HEK293T (cell line): ENCODE results near the gene PLEKHA5.

ENCODE experiments used
- ARNT ChIP-seq: fragments of 450-650 bp; IDR thresholded peaks from 2 replicates; pipeline ENCODE4 v1.6.1; 2017; ENCODE audit warnings: mild to moderate bottlenecking
- BHLHE40 ChIP-seq: fragments of 450-650 bp; IDR thresholded peaks from 2 replicates; pipeline ENCODE4 v1.6.1; 2016; ENCODE audit warnings: mild to moderate bottlenecking, moderate library complexity, borderline replicate concordance
- CTBP1 ChIP-seq: fragments of 450-650 bp; IDR thresholded peaks from 2 replicates; pipeline ENCODE4 v1.6.1; 2016; ENCODE audit warnings: borderline replicate concordance
- ELF4 ChIP-seq: fragments of 450-650 bp; IDR thresholded peaks from 2 replicates; pipeline ENCODE4 v1.6.1; 2017; ENCODE audit warnings: antibody characterized with exemption
- FOXM1 ChIP-seq: fragments of 450-650 bp; IDR thresholded peaks from 2 replicates; pipeline ENCODE4 v1.6.1; 2017; ENCODE audit warnings: mild to moderate bottlenecking, borderline replicate concordance
- LEF1 ChIP-seq: fragments of 450-650 bp; IDR thresholded peaks from 2 replicates; pipeline ENCODE4 v1.6.1; 2017; ENCODE audit warnings: mild to moderate bottlenecking, borderline replicate concordance
- NFRKB ChIP-seq: fragments of 450-650 bp; IDR thresholded peaks from 2 replicates; pipeline ENCODE4 v1.6.1; 2016; ENCODE audit warnings: mild to moderate bottlenecking, moderate library complexity
- PKNOX1 ChIP-seq: fragments of 450-650 bp; IDR thresholded peaks from 2 replicates; pipeline ENCODE4 v1.6.1; 2016
- TARDBP ChIP-seq: fragments of 450-650 bp; IDR thresholded peaks from 2 replicates; pipeline ENCODE4 v1.6.1; 2016
- ZNF384 ChIP-seq: fragments of 450-650 bp; IDR thresholded peaks from 2 replicates; pipeline ENCODE4 v1.6.1; 2016

GRCh38 chr12:19323805-19324204 is 194.3 kb downstream of the PLEKHA5 start:
- TF ChIP-seq TARDBP (no peak), FOXM1 (no peak), CTBP1 (no peak), BHLHE40 (no peak), PKNOX1 (no peak), ZNF384 (no peak), ARNT (no peak), LEF1 (no peak), ELF4 (no peak), NFRKB (no peak)
